Measurements from ENCODE around the gene WDR59. TPM values are rescaled to one million over a fixed set of nuclear protein-coding genes. Genes with fewer than 3 reads are reported as not detected.

The WDR59 gene
- polyA plus RNA-seq, 1 of the 3 experiments (the other 2 are of a cell fraction) = 48.2 TPM

DNA sequence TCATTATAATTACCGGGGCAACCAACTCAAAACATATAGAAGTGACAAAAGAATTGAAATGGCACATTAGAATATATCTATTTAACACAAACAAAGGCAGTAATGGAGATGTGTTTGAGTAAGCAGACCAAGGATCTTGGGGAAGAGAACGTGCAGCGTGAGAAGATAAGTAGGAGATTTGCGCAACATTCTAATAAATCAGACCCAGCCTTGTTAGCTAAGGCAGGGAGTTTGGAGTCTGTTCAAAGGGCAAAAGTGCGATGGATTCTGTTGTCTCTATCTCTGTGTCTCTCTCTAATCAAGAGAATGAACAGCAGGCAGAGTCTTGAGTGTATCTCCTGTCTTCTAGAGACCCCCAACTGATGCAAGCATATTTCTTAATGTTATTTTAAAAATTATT, 155.3 kb downstream of the WDR59 start:
- Histone ChIP-seq H3K27me3 (ENCODE audit: insufficient read depth) (no peaks in the 10 kb centered on the region), H2AFZ (ENCODE audit: low read depth) (no peak overlapping the region), H3K79me2 (ENCODE audit: insufficient read depth) (no peaks in the 10 kb centered on the region), H3F3A (replicated peaks; ENCODE audit: insufficient read depth) (no peaks in the 10 kb centered on the region), H3K4me2 (no peak overlapping the region), H3K9me3 (no peaks in the 10 kb centered on the region), H3K9me2 (no peaks in the 10 kb centered on the region), H3K27ac (ENCODE audit: low read depth in 2 of 2, low read length in 1 of 2) (no peak overlapping the region), H3K4me1 (ENCODE audit: control insufficient read depth in 1 of 2, insufficient read depth in 2 of 2, low read depth in 1 of 2, low read length in 1 of 2) (no peaks in the 10 kb centered on the region; a peak in 1 of 4 replicates), H3K36me3 (replicated peaks in 1 of 2; ENCODE audit: control insufficient read depth in 1 of 2, insufficient read depth in 2 of 2, low read length in 1 of 2) (no peaks in the 10 kb centered on the region), H4K20me1 (ENCODE audit: insufficient read depth) (no peaks in the 10 kb centered on the region), H3K9ac (no peak overlapping the region), H3K4me3 (ENCODE audit: low read depth in 2 of 2, low read length in 1 of 2) (no peak overlapping the region)
- 49% methylated on average over 5 of the region's 5 CpGs for WGBS (ENCODE audit: low lambda C conversion rate)
- DNase-seq = no peak
- TF ChIP-seq FOXM1 (IDR thresholded peaks at IDR 0.05; ENCODE audit: low read depth) (no peak), EZH2phosphoT487 (IDR thresholded peaks at IDR 0.05; ENCODE audit: borderline replicate concordance, low read depth) (no peak), ELF1 (IDR thresholded peaks at IDR 0.05) (no peak), GABPA (IDR thresholded peaks at IDR 0.05; ENCODE audit: low read depth) (no peak), RCOR1 (IDR thresholded peaks at IDR 0.05; ENCODE audit: low read length) (no peak), RXRA (IDR thresholded peaks at IDR 0.05; ENCODE audit: borderline replicate concordance, low read depth) (no peak), POLR2AphosphoS5 (IDR thresholded peaks at IDR 0.05; ENCODE audit: low read depth, low read length) (no peak), YY1 (IDR thresholded peaks at IDR 0.05; ENCODE audit: low read depth) (no peak), NFIC (IDR thresholded peaks at IDR 0.05; ENCODE audit: borderline replicate concordance) (no peak)
- TF ChIP-seq, protein P1, sequence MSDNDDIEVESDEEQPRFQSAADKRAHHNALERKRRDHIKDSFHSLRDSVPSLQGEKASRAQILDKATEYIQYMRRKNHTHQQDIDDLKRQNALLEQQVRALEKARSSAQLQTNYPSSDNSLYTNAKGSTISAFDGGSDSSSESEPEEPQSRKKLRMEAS (IDR thresholded peaks at IDR 0.05; ENCODE audit: low read depth) = no peak
- TF ChIP-seq, protein P2, sequence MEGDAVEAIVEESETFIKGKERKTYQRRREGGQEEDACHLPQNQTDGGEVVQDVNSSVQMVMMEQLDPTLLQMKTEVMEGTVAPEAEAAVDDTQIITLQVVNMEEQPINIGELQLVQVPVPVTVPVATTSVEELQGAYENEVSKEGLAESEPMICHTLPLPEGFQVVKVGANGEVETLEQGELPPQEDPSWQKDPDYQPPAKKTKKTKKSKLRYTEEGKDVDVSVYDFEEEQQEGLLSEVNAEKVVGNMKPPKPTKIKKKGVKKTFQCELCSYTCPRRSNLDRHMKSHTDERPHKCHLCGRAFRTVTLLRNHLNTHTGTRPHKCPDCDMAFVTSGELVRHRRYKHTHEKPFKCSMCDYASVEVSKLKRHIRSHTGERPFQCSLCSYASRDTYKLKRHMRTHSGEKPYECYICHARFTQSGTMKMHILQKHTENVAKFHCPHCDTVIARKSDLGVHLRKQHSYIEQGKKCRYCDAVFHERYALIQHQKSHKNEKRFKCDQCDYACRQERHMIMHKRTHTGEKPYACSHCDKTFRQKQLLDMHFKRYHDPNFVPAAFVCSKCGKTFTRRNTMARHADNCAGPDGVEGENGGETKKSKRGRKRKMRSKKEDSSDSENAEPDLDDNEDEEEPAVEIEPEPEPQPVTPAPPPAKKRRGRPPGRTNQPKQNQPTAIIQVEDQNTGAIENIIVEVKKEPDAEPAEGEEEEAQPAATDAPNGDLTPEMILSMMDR (IDR thresholded peaks at IDR 0.05) = no peak
- TF ChIP-seq, protein P3, sequence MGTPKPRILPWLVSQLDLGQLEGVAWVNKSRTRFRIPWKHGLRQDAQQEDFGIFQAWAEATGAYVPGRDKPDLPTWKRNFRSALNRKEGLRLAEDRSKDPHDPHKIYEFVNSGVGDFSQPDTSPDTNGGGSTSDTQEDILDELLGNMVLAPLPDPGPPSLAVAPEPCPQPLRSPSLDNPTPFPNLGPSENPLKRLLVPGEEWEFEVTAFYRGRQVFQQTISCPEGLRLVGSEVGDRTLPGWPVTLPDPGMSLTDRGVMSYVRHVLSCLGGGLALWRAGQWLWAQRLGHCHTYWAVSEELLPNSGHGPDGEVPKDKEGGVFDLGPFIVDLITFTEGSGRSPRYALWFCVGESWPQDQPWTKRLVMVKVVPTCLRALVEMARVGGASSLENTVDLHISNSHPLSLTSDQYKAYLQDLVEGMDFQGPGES (IDR thresholded peaks at IDR 0.05; ENCODE audit: low read depth, low read length) = no peak
- ChIA-PET CTCF (interaction anchor here (2.0 to 11.5 kb wide), 3 partner anchors 17 to 120 kb away, joined by 5 to 78 read pairs (median 16); no protein-coding TSS in a partner anchor), POLR2A (no interaction called here)

DNA sequence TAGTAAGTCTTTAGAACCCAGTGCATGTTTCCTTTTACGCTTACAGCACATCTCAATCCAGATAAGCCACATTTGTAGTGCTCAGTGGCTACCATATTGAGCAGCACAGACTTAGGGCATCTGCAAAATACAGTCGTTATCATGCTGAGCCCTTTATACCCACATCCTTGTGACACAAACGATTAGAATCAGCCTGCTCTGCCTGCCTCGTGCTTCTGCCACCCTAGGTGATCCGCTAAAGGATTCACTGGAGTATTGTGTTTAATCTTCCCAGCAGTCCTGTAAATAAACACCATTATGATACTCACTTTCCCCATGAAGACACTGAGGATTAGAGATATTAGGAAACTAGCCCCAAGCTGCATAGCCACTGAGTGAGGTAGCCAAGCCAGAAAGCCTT, 159.0 kb downstream of the WDR59 start:
- POLR2A ChIA-PET = no interaction called here
- no peak overlapping the region for H3K4me3 ChIP-seq (ENCODE audit: low read depth in 2 of 2, low read length in 1 of 2)
- TF ChIP-seq FOXJ3 (CRISPR knock-in tag; IDR thresholded peaks at IDR 0.05) (no peak), TEAD4 (IDR thresholded peaks at IDR 0.05; ENCODE audit: borderline replicate concordance, insufficient read depth) (no peak), RFX5 (IDR thresholded peaks at IDR 0.05; ENCODE audit: low read length) (no peak)

More for the DNA sequence above, 159.0 kb downstream of the WDR59 start:
- Histone ChIP-seq H3K9ac (no peak overlapping the region), H4K20me1 (ENCODE audit: insufficient read depth) (no peaks in the 10 kb centered on the region), H3K4me2 (no peak overlapping the region), H3K27ac (ENCODE audit: low read depth in 2 of 2, low read length in 1 of 2) (no peak overlapping the region), H3K9me2 (no peaks in the 10 kb centered on the region), H3K79me2 (ENCODE audit: insufficient read depth) (no peaks in the 10 kb centered on the region), H3K9me3 (no peaks in the 10 kb centered on the region), H3K4me1 (ENCODE audit: control insufficient read depth in 1 of 2, insufficient read depth in 2 of 2, low read depth in 1 of 2, low read length in 1 of 2) (no peaks in the 10 kb centered on the region; a peak in 1 of 4 replicates), H3K27me3 (ENCODE audit: insufficient read depth) (peaks cover 5% of the 10 kb centered on the region; the same call in 1 of the 2 replicates), H3K36me3 (replicated peaks in 1 of 2; ENCODE audit: control insufficient read depth in 1 of 2, insufficient read depth in 2 of 2, low read length in 1 of 2) (no peaks in the 10 kb centered on the region), H2AFZ (ENCODE audit: low read depth) (no peak overlapping the region), H3F3A (replicated peaks; ENCODE audit: insufficient read depth) (no peaks in the 10 kb centered on the region)
- WGBS (ENCODE audit: low lambda C conversion rate) = 30% methylated on average over 5 of the region's 5 CpGs
- DNase-seq = no peak
- CTCF ChIA-PET = interaction anchor here (2.7 to 11.5 kb wide), 2 partner anchors 13 to 37 kb away, joined by 10 to 78 read pairs; no protein-coding TSS in a partner anchor
